GM19397 (cell line): ENCODE measurements around the gene GPR108.
"Not testable (repeated sequence)": the region's sequence is repeated elsewhere in the genome, so short reads cannot be mapped to it uniquely, and the experiment has no call there.

ENCODE experiments used
- ATAC-seq: cut with Tn5 transposase; IDR thresholded peaks from one replicate; pipeline ENCODE4 v1.9.1; 2021; ENCODE audit warnings: mild to moderate bottlenecking, moderate library complexity; ENCODE audit not compliant: unreplicated experiment

Gene GPR108

GRCh38 chr19:6721138-6721474, 16.3 kb downstream of the GPR108 start:
- ATAC-seq: no peak

GRCh38 chr19:6720369-6721137, 16.8 kb downstream of the GPR108 start, which contains the start of gene C3:
TSS of gene C3 (minus strand) at chr19:6720650. CDS start at chr19:6720589, 61 bp downstream.
- no peak for ATAC-seq

GRCh38 chr19:6719992-6720368, 17.4 kb downstream of the GPR108 start:
- no peak for ATAC-seq

- no peak for ATAC-seq
Measured at GRCh38 chr19:6719540-6719861, 17.9 kb downstream of the GPR108 start.

- no peak for ATAC-seq
Measured at GRCh38 chr19:6718741-6719539, 18.4 kb downstream of the GPR108 start.

- ATAC-seq: no peak
Measured at GRCh38 chr19:6718111-6718740, 19.2 kb downstream of the GPR108 start.

GRCh38 chr19:6717441-6717971, 19.9 kb downstream of the GPR108 start:
- no peak for ATAC-seq

- no peak for ATAC-seq
Measured at GRCh38 chr19:6717036-6717435, 20.3 kb downstream of the GPR108 start.

GRCh38 chr19:6716610-6716970, 20.8 kb downstream of the GPR108 start:
- no peak for ATAC-seq

GRCh38 chr19:6714749-6715555, 22.4 kb downstream of the GPR108 start:
- ATAC-seq: no peak

- ATAC-seq: no peak
Measured at GRCh38 chr19:6713773-6714692, 23.3 kb downstream of the GPR108 start.

- no peak for ATAC-seq
Measured at GRCh38 chr19:6712692-6713670, 24.4 kb downstream of the GPR108 start.

GRCh38 chr19:6712231-6712630, 25.1 kb downstream of the GPR108 start:
- ATAC-seq: no peak

GRCh38 chr19:6711605-6712004, 25.8 kb downstream of the GPR108 start:
- ATAC-seq: no peak

- no peak for ATAC-seq
Measured at GRCh38 chr19:6711078-6711361, 26.4 kb downstream of the GPR108 start.

GRCh38 chr19:6710273-6711077, 26.9 kb downstream of the GPR108 start:
- ATAC-seq: no peak

GRCh38 chr19:6709549-6709948, 27.8 kb downstream of the GPR108 start:
- no peak for ATAC-seq

GRCh38 chr19:6708913-6709312, 28.5 kb downstream of the GPR108 start:
- ATAC-seq: not testable (repeated sequence)
